ENCODE measurements around the gene JAK1. TPM values are rescaled to one million over a fixed set of nuclear protein-coding genes. Genes with fewer than 3 reads are reported as not detected.

The JAK1 gene
- total RNA-seq, 1 experiment from 2014 or later: 130 TPM

- CTCF ChIA-PET: no interaction called here
- Mint-ChIP-seq H3K27ac (ENCODE audit: unreplicated experiment) (no peak overlapping the region), H3K4me3 (ENCODE audit: low read depth, unreplicated experiment) (no peak overlapping the region), H3K36me3 (ENCODE audit: insufficient read depth, unreplicated experiment) (no peaks in the 10 kb centered on the region), H3K27me3 (ENCODE audit: unreplicated experiment) (no peaks in the 10 kb centered on the region), H3K9me3 (ENCODE audit: low read depth, unreplicated experiment) (no peaks in the 10 kb centered on the region), H3K4me1 (ENCODE audit: low read depth, unreplicated experiment) (peaks cover 28% of the 10 kb centered on the region)
- DNase-seq: no peak
- BruUV-seq (replicated peaks): no TSS peak
- TF ChIP-seq CTCF (IDR thresholded peaks at IDR 0.05; ENCODE audit: unreplicated experiment): no peak
- intact Hi-C loops (cut with micrococcal nuclease; ENCODE audit: unreplicated experiment): no loop called here
These were observed 9.5 kb downstream of the JAK1 start for GRCh38 chr1:64956733-64957441.

GRCh38 chr1:64956010-64956640 is 10.2 kb downstream of the JAK1 start:
- H3K27me3 Mint-ChIP-seq (ENCODE audit: unreplicated experiment): no peaks in the 10 kb centered on the region
- intact Hi-C loops (cut with micrococcal nuclease; ENCODE audit: unreplicated experiment): no loop called here
- CTCF ChIA-PET: no interaction called here
- no TSS peak for BruUV-seq (replicated peaks)
- H3K4me3 Mint-ChIP-seq (ENCODE audit: low read depth, unreplicated experiment): no peak overlapping the region
- H3K4me1 Mint-ChIP-seq (ENCODE audit: low read depth, unreplicated experiment): peaks cover 28% of the 10 kb centered on the region
- H3K36me3 Mint-ChIP-seq (ENCODE audit: insufficient read depth, unreplicated experiment): no peaks in the 10 kb centered on the region
- DNase-seq: no peak
- H3K9me3 Mint-ChIP-seq (ENCODE audit: low read depth, unreplicated experiment): no peaks in the 10 kb centered on the region
- TF ChIP-seq CTCF (IDR thresholded peaks at IDR 0.05; ENCODE audit: unreplicated experiment): no peak
- H3K27ac Mint-ChIP-seq (ENCODE audit: unreplicated experiment): no peak overlapping the region

DNA sequence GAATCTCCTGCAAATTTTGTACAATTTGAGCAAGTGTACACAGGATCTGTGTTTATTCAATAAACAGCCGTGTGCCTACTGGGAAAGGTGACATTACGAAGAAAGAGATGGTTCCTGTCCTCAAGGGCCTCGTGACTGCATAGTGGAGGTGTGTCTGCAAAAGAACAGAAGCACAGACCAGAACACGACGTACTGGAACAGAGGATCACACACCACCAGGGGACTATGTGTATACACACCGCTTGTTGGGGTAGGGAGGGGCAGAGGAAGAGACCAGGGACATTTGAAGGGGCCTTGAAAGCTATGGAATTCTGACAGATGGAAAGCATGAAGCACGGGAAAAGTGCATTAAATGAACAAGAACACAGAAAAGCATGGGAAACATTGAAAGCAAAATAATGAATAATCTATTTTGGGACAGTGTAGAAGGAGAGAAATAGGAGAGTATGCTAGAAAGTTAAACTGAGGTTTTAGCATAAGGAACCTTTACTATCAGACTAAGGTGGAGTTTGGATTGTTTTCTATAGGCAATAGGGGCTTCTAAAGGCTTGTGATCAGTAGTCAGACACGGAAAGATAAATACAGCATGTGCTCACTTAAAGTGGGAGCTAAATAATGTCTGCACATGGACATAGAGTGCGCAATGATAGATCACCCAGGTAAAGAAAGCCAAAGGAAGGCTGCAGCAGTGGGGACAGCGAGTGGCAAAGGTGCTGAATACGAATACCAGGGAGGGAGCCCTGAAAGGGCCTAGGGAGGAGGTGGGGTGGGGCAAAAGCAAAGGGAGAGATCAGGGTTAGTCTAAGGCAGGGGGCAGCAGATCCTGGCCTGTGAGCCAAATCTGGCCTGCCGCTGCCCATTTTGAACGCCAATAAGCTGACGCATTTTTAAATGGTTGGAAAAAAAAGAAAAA is 11.0 kb downstream of the JAK1 start:
- no peaks in the 10 kb centered on the region for H3K27me3 Mint-ChIP-seq (ENCODE audit: unreplicated experiment)
- peaks cover 28% of the 10 kb centered on the region for H3K4me1 Mint-ChIP-seq (ENCODE audit: low read depth, unreplicated experiment)
- H3K4me3 Mint-ChIP-seq (ENCODE audit: low read depth, unreplicated experiment): no peak overlapping the region
- CTCF ChIA-PET: no interaction called here
- H3K27ac Mint-ChIP-seq (ENCODE audit: unreplicated experiment): no peak overlapping the region
- no peak for DNase-seq
- TF ChIP-seq CTCF (IDR thresholded peaks at IDR 0.05; ENCODE audit: unreplicated experiment): no peak
- H3K36me3 Mint-ChIP-seq (ENCODE audit: insufficient read depth, unreplicated experiment): peaks cover 7% of the 10 kb centered on the region
- no peaks in the 10 kb centered on the region for H3K9me3 Mint-ChIP-seq (ENCODE audit: low read depth, unreplicated experiment)
- BruUV-seq (replicated peaks): no TSS peak
- intact Hi-C loops (cut with micrococcal nuclease; ENCODE audit: unreplicated experiment): no loop called here

- Mint-ChIP-seq H3K4me1 (ENCODE audit: low read depth, unreplicated experiment) (peaks cover 40% of the 10 kb centered on the region), H3K36me3 (ENCODE audit: insufficient read depth, unreplicated experiment) (peaks cover 7% of the 10 kb centered on the region), H3K27me3 (ENCODE audit: unreplicated experiment) (no peaks in the 10 kb centered on the region), H3K4me3 (ENCODE audit: low read depth, unreplicated experiment) (no peak overlapping the region), H3K27ac (ENCODE audit: unreplicated experiment) (no peak overlapping the region), H3K9me3 (ENCODE audit: low read depth, unreplicated experiment) (no peaks in the 10 kb centered on the region)
- no peak for DNase-seq
- CTCF ChIA-PET: no interaction called here
- intact Hi-C loops (cut with micrococcal nuclease; ENCODE audit: unreplicated experiment): no loop called here
- TF ChIP-seq CTCF (IDR thresholded peaks at IDR 0.05; ENCODE audit: unreplicated experiment): no peak
- no TSS peak for BruUV-seq (replicated peaks)
These were observed 13.1 kb downstream of the JAK1 start for GRCh38 chr1:64953241-64953640.
